GM18526 (cell line): ENCODE measurements around the gene XPOT.

Experiments used
- POLR2A ChIP-seq: IDR thresholded peaks from 3 replicates; pipeline ENCODE4 v1.6.1; 2011; ENCODE audit not compliant: insufficient read length; ENCODE audit errors: extremely low read depth

The XPOT gene

DNA sequence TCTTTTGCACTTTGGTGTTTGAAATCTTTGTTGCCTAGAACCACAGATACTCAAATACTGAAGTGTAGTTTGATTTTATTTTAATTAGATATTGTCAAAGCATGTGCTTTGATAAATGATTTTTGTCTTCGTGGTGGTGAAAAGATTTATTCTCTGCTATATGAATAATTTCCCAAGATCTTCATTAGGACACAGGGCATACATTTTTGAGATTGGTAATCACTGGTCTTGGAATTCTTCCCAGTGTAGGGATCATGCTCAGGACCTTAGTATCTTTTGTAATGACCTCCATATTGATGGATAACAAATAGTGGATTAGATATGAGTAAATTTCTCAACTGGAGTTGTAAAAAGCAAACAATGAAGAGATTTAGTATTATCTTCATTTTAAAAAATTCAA, 76.0 kb downstream of the XPOT start:
- TF ChIP-seq POLR2A, result no peak

DNA sequence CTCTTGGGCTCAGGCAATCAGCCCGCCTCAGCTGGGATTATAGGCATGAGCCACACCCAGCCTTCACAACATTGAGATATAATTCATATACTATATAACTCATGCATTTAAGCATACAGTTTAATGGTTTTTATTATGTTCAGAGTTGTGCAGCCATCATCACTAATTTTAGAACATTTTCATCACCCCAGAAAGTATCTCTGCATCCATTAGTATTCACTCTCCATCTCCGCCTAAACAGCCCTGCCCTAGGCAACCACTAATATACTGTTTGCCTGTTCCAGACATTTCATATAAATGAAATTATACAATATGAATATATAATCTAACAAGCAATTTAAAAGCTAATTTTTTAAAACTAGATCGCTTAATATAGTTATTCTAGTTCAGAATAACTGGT, 82.5 kb downstream of the XPOT start:
- TF ChIP-seq POLR2A, result no peak

DNA sequence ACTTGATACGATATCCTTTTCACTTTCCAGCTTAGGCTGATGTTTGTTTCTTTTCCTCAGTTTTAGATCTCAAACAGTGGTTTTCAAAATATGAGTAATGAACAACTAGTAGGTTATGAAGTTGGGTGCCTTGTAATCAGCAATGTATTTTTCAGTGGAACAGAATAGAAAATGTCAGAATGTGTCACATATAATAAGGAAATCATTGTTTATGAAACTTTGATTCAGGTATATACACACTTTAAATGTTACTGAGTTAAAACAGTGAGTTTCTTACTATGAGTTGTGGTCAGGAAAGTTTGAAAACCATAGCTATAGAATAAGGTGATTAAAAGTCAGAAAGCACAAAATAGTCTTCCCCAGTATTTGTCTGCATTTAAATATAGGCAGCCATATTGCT, 87.5 kb downstream of the XPOT start:
- TF ChIP-seq POLR2A, result no peak

DNA sequence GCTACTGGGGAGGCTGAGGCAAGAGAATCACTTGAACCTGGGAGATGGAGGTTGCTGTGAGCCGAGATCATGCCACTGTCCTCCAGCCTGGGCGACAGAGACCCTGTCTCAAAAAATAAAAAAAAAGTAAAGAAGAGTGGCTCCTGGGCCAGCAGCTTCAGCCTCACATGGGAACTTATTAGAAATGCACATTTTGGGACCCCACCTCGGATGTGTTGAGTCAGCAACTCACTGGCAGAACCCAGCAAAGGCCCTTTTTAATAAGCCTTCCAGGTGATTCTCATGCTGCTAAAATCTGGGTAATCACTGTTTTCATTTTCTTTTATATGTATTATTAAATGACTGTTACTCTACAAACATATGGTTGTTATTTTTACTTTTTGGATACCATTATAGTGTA, 89.3 kb downstream of the XPOT start:
- no peak for TF ChIP-seq POLR2A

DNA sequence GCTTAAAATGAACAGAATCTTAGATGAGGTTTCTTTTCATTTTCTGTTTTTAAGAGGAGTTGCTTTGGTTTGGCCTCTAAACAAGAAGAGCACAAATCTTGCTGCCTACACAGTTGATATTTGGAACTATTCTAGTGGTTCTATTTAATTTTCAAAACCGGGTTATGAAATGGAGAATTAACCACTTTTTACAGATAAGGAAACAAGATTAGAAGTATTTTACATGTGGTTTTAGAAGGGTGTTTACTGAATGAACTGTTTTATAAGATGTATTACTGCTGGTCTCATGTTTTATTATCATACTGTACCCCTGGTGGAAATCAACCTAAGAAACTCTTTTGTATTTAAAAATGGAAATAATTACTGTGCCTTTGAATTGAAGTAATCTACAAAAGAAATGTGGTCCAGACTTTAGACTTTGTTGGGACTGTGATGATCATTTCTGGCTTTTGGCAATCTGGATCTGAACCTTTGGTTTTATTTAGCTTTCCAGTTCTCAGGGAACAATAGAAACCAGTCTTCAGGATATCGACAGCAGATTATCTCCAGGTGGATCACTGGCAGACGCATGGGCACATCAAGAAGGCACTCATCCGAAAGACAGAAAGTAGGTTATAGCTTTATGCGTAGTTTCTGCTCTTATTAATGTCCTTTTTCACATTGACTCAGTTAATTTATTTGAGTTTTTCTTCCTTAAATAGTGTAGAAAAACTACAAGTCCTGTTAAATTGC, 91.0 kb downstream of the XPOT start:
- no peak for TF ChIP-seq POLR2A

DNA sequence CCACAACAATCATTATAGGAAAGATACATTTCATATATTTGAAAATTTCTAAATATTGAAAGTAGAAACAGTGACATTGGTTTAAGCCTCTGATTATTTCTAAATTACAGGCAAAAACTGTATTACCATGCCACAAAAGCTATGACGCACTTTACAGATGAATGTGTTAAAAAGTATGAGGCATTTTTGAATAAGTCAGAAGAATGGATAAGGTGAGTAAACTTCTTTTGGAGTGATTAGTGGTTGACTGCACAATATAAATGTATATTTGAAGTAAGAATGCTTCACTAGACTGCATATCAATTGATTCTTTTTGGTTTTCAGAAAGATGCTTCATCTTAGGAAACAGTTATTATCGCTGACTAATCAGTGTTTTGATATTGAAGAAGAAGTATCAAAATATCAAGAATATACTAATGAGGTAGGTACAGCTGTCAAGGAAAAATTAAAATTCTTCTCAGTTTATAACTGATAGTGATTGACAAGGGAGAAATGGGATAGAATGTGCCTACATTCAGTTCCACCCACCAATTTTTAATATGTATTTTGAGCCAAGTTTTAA, 92.7 kb downstream of the XPOT start:
- TF ChIP-seq POLR2A, result no peak

DNA sequence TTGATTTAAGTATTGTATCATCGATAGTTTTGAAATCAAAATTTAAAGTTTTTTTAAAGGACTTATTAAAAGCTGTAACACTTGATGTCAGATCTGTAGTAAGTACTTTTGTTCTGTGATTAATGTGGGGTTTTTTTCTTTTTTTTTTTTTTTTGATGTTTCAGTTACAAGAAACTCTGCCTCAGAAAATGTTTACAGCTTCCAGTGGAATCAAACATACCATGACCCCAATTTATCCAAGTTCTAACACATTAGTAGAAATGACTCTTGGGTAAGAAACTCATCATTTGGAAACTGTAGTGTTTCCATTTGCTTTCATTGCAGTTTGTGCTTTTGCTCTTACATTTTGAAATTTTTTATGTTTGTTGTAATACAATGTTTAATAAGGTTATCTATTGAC, 93.3 kb downstream of the XPOT start:
- TF ChIP-seq POLR2A, result no peak

DNA sequence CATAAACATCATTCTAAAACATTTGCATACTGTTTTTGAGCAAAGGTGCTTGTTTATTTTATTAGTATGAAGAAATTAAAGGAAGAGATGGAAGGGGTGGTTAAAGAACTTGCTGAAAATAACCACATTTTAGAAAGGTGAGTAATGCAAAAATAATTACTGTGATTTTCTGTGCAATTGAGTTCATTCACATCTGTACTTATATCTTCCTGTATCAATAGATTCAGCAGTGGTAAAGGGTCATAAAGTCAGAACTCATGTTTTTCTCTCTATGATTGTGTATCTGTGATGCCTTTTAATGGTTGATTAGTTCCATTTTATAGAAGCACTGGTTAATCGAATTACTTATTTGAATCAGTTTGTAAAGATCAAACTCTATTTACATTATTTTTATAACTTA, 93.7 kb downstream of the XPOT start:
- TF ChIP-seq POLR2A, result no peak

DNA sequence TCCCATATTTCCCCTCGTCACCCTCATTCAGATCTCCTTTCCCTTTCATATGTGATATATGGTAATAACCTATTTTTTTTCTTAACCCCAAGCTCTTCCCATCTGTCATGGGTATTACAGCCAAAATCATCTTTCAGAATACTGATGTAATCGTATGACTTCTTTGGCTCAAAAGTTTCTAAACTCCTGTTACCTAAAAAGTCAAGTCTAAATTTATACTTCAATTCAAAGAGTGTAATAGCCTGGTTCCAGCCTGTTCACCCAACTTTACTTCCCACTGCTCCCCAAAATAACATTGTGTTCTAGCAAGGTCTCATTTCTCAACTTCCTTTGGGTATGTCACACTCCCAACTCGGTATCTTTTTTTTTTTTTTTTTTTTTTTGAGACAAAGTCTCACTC, 96.2 kb downstream of the XPOT start:
- TF ChIP-seq POLR2A, result no peak
